ENCODE results near the gene LIMCH1. TPM values are rescaled to one million over a fixed set of nuclear protein-coding genes. Genes with fewer than 3 reads are reported as not detected.

Gene LIMCH1
- total RNA-seq, 1 experiment from 2014 or later = 3.3 TPM

- Histone ChIP-seq H2BK15ac (ENCODE audit: low read depth, low read length) (no peak overlapping the region), H3K79me1 (ENCODE audit: insufficient read depth, low read depth, low read length, poor library complexity, severe bottlenecking) (no peaks in the 10 kb centered on the region), H3K4me2 (ENCODE audit: insufficient read depth, insufficient read length, low read length) (peak overlapping the region; percentile 12), H2AFZ (ENCODE audit: low read length) (no peak overlapping the region), H3K23me2 (ENCODE audit: insufficient read length, low read depth, low read length, poor library complexity, severe bottlenecking) (no peaks in the 10 kb centered on the region), H3K4me1 (ENCODE audit: insufficient read depth, low read length) (peaks cover 4% of the 10 kb centered on the region; the same call in 1 of the 2 replicates), H4K8ac (replicated peaks; ENCODE audit: insufficient read length, low read depth, low read length) (no peak overlapping the region), H4K91ac (ENCODE audit: insufficient read length, low read depth, low read length) (no peak overlapping the region), H4K5ac (ENCODE audit: insufficient read length, low read depth, low read length) (no peak overlapping the region), H3K4ac (ENCODE audit: low read depth, low read length) (no peak overlapping the region), H3K14ac (ENCODE audit: insufficient read depth, low read length) (no peak overlapping the region), H3T11ph (ENCODE audit: low read length) (no peak overlapping the region), H2BK12ac (ENCODE audit: insufficient read length, low read depth, low read length) (no peak overlapping the region), H3K18ac (ENCODE audit: insufficient read length, low read depth, low read length) (no peak overlapping the region), H4K20me1 (ENCODE audit: control insufficient read depth, insufficient read depth, insufficient read length) (no peaks in the 10 kb centered on the region), H3K9me3 (ENCODE audit: control insufficient read depth, low read depth, low read length) (no peaks in the 10 kb centered on the region), H3K79me2 (ENCODE audit: insufficient read depth, low read length) (no peaks in the 10 kb centered on the region), H3K56ac (ENCODE audit: insufficient read length, low read depth, low read length) (no peak overlapping the region), H3K27ac (ENCODE audit: insufficient read length, low read depth, low read length) (no peak overlapping the region), H2BK5ac (ENCODE audit: insufficient read length, low read length) (no peak overlapping the region), H3K23ac (ENCODE audit: insufficient read length, low read depth, low read length) (no peak overlapping the region), H2BK120ac (ENCODE audit: low read depth, low read length, poor library complexity, severe bottlenecking) (no peak overlapping the region), H2BK20ac (ENCODE audit: low read depth, low read length, poor library complexity, severe bottlenecking) (no peak overlapping the region), H2AK5ac (ENCODE audit: insufficient read length, low read length) (no peak overlapping the region), H3K27me3 (ENCODE audit: insufficient read depth, low read length) (peaks cover 5% of the 10 kb centered on the region; the same call in 1 of the 2 replicates), H3K9ac (ENCODE audit: extremely low read depth, insufficient read length, low read length) (no peak overlapping the region)
- no peaks in the 10 kb centered on the region for H3K9me3 Mint-ChIP-seq
- DNase-seq = no peak
- H3K36me3 Mint-ChIP-seq (ENCODE audit: insufficient read depth in 1 of 3, low read depth in 3 of 3) = peaks cover 0 to 8% (median 0%) of the 10 kb centered on the region in 3 experiments; a peak in 1 of 7 replicates
- H3K27me3 Mint-ChIP-seq (ENCODE audit: low read depth) = peaks cover 26% of the 10 kb centered on the region
- H3K4me3 Mint-ChIP-seq = peak overlapping the region in 1 of 2 experiments; percentile 66; a peak in 1 of 5 replicates
- H3K4me1 Mint-ChIP-seq = peaks cover 21 to 22% of the 10 kb centered on the region in 2 experiments
- TF ChIP-seq CTCF (conservative IDR thresholded peaks at IDR 0.05) = no peak
- WGBS (ENCODE audit: extremely low coverage, insufficient read length, low lambda C conversion rate) = no CpG with 5 or more reads among the region's 6 CpGs
- no peak overlapping the region for H3K27ac Mint-ChIP-seq
Measured at GRCh38 chr4:41644915-41645295, 106.9 kb downstream of the LIMCH1 start.
